GM19240 (cell line): Measurements from ENCODE around the gene RAB35.

Experiments used
- DNase-seq: peaks from one replicate; pipeline ENCODE4 v3.0.0; 2011; ENCODE audit warnings: low spot score; ENCODE audit not compliant: insufficient read length

RAB35 gene

GRCh38 chr12:120106151-120106550 lies 10.4 kb downstream of the RAB35 start:
- no peak for DNase-seq

GRCh38 chr12:120103371-120103770 lies 13.2 kb downstream of the RAB35 start:
- no peak for DNase-seq

- DNase-seq: no peak
Measured at GRCh38 chr12:120103044-120103338, 13.6 kb downstream of the RAB35 start.

GRCh38 chr12:120102189-120103043 lies 14.1 kb downstream of the RAB35 start:
- no peak for DNase-seq

- no peak for DNase-seq
Measured at GRCh38 chr12:120101617-120102016, 14.9 kb downstream of the RAB35 start.

- DNase-seq: peak; percentile 45
Measured at GRCh38 chr12:120101182-120101581, 15.4 kb downstream of the RAB35 start.

GRCh38 chr12:120100630-120101029 lies 15.9 kb downstream of the RAB35 start:
- no peak for DNase-seq

GRCh38 chr12:120099738-120100137 lies 16.8 kb downstream of the RAB35 start:
- no peak for DNase-seq

GRCh38 chr12:120098756-120099470 lies 17.6 kb downstream of the RAB35 start:
- DNase-seq: no peak

GRCh38 chr12:120096671-120097202 lies 19.8 kb downstream of the RAB35 start:
- DNase-seq: no peak

- no peak for DNase-seq
Measured at GRCh38 chr12:120095736-120096135, 20.8 kb downstream of the RAB35 start.

GRCh38 chr12:120095331-120095730 lies 21.2 kb downstream of the RAB35 start:
- DNase-seq: no peak

- DNase-seq: no peak
Measured at GRCh38 chr12:120094485-120094884, 22.1 kb downstream of the RAB35 start.

GRCh38 chr12:120093592-120094355 lies 22.8 kb downstream of the RAB35 start:
- no peak for DNase-seq

GRCh38 chr12:120093336-120093591 lies 23.3 kb downstream of the RAB35 start:
- no peak for DNase-seq

GRCh38 chr12:120092551-120093335 lies 23.8 kb downstream of the RAB35 start:
- no peak for DNase-seq

- no peak for DNase-seq
Measured at GRCh38 chr12:120091371-120092090, 25.0 kb downstream of the RAB35 start.

GRCh38 chr12:120090626-120091295 lies 25.8 kb downstream of the RAB35 start:
- DNase-seq: no peak

GRCh38 chr12:120090206-120090605 lies 26.3 kb downstream of the RAB35 start:
- DNase-seq: no peak

GRCh38 chr12:120089796-120090195 lies 26.8 kb downstream of the RAB35 start:
- no peak for DNase-seq
